HEK293 (cell line): ENCODE measurements around the gene PACS1.
A peak's percentile ranks its signal among the peaks of the same experiment; 100 is the strongest.

Source experiments
- CTCF ChIA-PET: fragments of 350-600 bp; formaldehyde crosslinking; extraction: SDS; loops from one replicate; lab custom pipeline; 2021; ENCODE audit warnings: antibody characterized with exemption; lab: Yijun Ruan, JAX
- POLR2A ChIA-PET: fragments of 300-600 bp; formaldehyde crosslinking; extraction: SDS; loops from one replicate; lab custom pipeline; 2020; ENCODE audit warnings: antibody characterized with exemption, inconsistent platforms; lab: Yijun Ruan, JAX
- H3K27ac ChIP-seq: fragments of 200-500 bp; sonication (Bioruptor generic); 2 replicates; pipeline ENCODE4 v1.5.1; 2014; ENCODE audit warnings: low read depth, low read length, control low read depth, inconsistent platforms; ENCODE audit errors: extremely low read depth
- H3K36me3 ChIP-seq, 2 experiments: fragments of 200-500 bp in 1 of 2; sonication (Bioruptor generic) in 1 of 2; 1 replicate in 1 of 2; 2 replicates in 1 of 2; pipeline ENCODE4 v1.5.1; 2014 to 2017; ENCODE audit warnings: inconsistent platforms in 2 of 2, low read length in 2 of 2; ENCODE audit not compliant: control insufficient read depth in 2 of 2, insufficient read depth in 1 of 2
- H3K4me1 ChIP-seq: fragments of 200-500 bp; sonication (Bioruptor generic); 2 replicates; pipeline ENCODE4 v1.5.1; 2014; ENCODE audit warnings: mild to moderate bottlenecking, low read length, inconsistent platforms; ENCODE audit not compliant: control insufficient read depth, insufficient read depth
- H3K4me3 ChIP-seq: 2 replicates; pipeline ENCODE4 v1.5.1; 2011; ENCODE audit warnings: low read depth, mild to moderate bottlenecking, control low read depth, low read length, moderate library complexity
- H3K9me3 ChIP-seq: fragments of 200-500 bp; sonication (Bioruptor generic); 2 replicates; pipeline ENCODE4 v1.5.1; 2014; ENCODE audit warnings: low read depth, low read length, inconsistent platforms; ENCODE audit not compliant: control insufficient read depth, insufficient read depth
- IKZF3 ChIP-seq: fragments of 450-650 bp; IDR thresholded peaks from 2 replicates; pipeline ENCODE4 v1.5.0; 2018; ENCODE audit warnings: missing biosample characterization, mild to moderate bottlenecking, missing genetic modification characterization, moderate library complexity
- INSM2 ChIP-seq: fragments of 450-650 bp; formaldehyde crosslinking; IDR thresholded peaks from 2 replicates; pipeline ENCODE4 v1.5.1; 2016; ENCODE audit warnings: missing biosample characterization, missing genetic modification characterization
- PATZ1 ChIP-seq: fragments of 450-650 bp; formaldehyde crosslinking; IDR thresholded peaks from 2 replicates; pipeline ENCODE4 v1.5.1; 2016; ENCODE audit warnings: missing biosample characterization, missing genetic modification characterization
- RBAK ChIP-seq: fragments of 450-650 bp; formaldehyde crosslinking; IDR thresholded peaks from 2 replicates; pipeline ENCODE4 v1.5.1; 2016; ENCODE audit warnings: missing biosample characterization, missing genetic modification characterization
- ZBTB1 ChIP-seq: fragments of 450-650 bp; formaldehyde crosslinking; IDR thresholded peaks from 2 replicates; pipeline ENCODE4 v1.5.1; 2016; ENCODE audit warnings: missing biosample characterization, missing genetic modification characterization
- ZBTB17 ChIP-seq: fragments of 450-650 bp; formaldehyde crosslinking; IDR thresholded peaks from 2 replicates; pipeline ENCODE4 v1.5.1; 2016; ENCODE audit warnings: missing biosample characterization, missing genetic modification characterization
- ZIC2 ChIP-seq: fragments of 450-650 bp; formaldehyde crosslinking; IDR thresholded peaks from 2 replicates; pipeline ENCODE4 v1.5.1; 2016; ENCODE audit warnings: missing biosample characterization, missing genetic modification characterization
- ZNF112 ChIP-seq: fragments of 450-650 bp; formaldehyde crosslinking; IDR thresholded peaks from 2 replicates; pipeline ENCODE4 v1.5.0; 2017; ENCODE audit warnings: missing biosample characterization, missing genetic modification characterization
- ZNF155 ChIP-seq: fragments of 450-650 bp; formaldehyde crosslinking; IDR thresholded peaks from 2 replicates; pipeline ENCODE4 v1.5.1; 2016; ENCODE audit warnings: missing biosample characterization, missing genetic modification characterization
- ZNF16 ChIP-seq: fragments of 450-650 bp; formaldehyde crosslinking; IDR thresholded peaks from 2 replicates; pipeline ENCODE4 v1.5.1; 2016; ENCODE audit warnings: low read depth, missing biosample characterization, missing genetic modification characterization
- ZNF202 ChIP-seq: fragments of 450-650 bp; formaldehyde crosslinking; IDR thresholded peaks from 2 replicates; pipeline ENCODE4 v1.5.1; 2016; ENCODE audit warnings: missing biosample characterization, missing genetic modification characterization, borderline replicate concordance
- ZNF211 ChIP-seq: fragments of 450-650 bp; formaldehyde crosslinking; IDR thresholded peaks from 2 replicates; pipeline ENCODE4 v1.5.1; 2016; ENCODE audit warnings: low read depth, missing biosample characterization, missing genetic modification characterization
- ZNF48 ChIP-seq: fragments of 450-650 bp; formaldehyde crosslinking; IDR thresholded peaks from 2 replicates; pipeline ENCODE4 v1.5.1; 2016; ENCODE audit warnings: missing biosample characterization, missing genetic modification characterization
- ZNF530 ChIP-seq: fragments of 450-650 bp; formaldehyde crosslinking; IDR thresholded peaks from 2 replicates; pipeline ENCODE4 v1.5.1; 2016; ENCODE audit warnings: low read depth, missing biosample characterization, missing genetic modification characterization
- ZNF558 ChIP-seq: fragments of 450-650 bp; formaldehyde crosslinking; IDR thresholded peaks from 2 replicates; pipeline ENCODE4 v1.5.1; 2016; ENCODE audit warnings: missing biosample characterization, missing genetic modification characterization
- ZNF626 ChIP-seq: fragments of 450-650 bp; sonication (Bioruptor Pico); formaldehyde crosslinking; IDR thresholded peaks from 2 replicates; pipeline ENCODE4 v1.5.1; 2018; ENCODE audit warnings: missing biosample characterization, missing genetic modification characterization, inconsistent platforms
- ZSCAN18 ChIP-seq: fragments of 450-650 bp; formaldehyde crosslinking; IDR thresholded peaks from 2 replicates; pipeline ENCODE4 v1.5.1; 2016; ENCODE audit warnings: missing biosample characterization, missing genetic modification characterization
- TF ChIP-seq, protein P1 (sequence below): fragments of 450-650 bp; formaldehyde crosslinking; IDR thresholded peaks from 2 replicates; pipeline ENCODE4 v1.5.1; 2016; ENCODE audit warnings: missing biosample characterization, missing genetic modification characterization
- TF ChIP-seq, protein P2 (sequence below): fragments of 450-650 bp; formaldehyde crosslinking; IDR thresholded peaks from 2 replicates; pipeline ENCODE4 v1.5.1; 2016; ENCODE audit warnings: missing biosample characterization, missing genetic modification characterization

PACS1 gene

GRCh38 chr11:66265531-66266377 is 195.7 kb downstream of the PACS1 start (continued):
- TF ChIP-seq PATZ1 (tag by site-specific recombination) (peak; percentile 17; the same call in 1 of the 2 replicates), ZNF48 (no peak)

GRCh38 chr11:66266378-66267038 is 196.4 kb downstream of the PACS1 start:
- CTCF ChIA-PET: interaction anchor here (0.9 to 1.1 kb wide), 2 partner anchors 43 to 197 kb away, joined by 3 to 4 read pairs; no protein-coding TSS in a partner anchor
- H3K4me3 ChIP-seq: no peak overlapping the region

GRCh38 chr11:66267039-66267378 is 196.9 kb downstream of the PACS1 start:
- peaks cover 0 to 66% of the 10 kb centered on the region in 2 experiments; a peak in 2 of 3 replicates for H3K36me3 ChIP-seq
- H3K27ac ChIP-seq: no peak overlapping the region
- H3K4me3 ChIP-seq: no peak overlapping the region
- POLR2A ChIA-PET: interaction anchor here (1.3 to 1.8 kb wide), 5 partner anchors 15 to 46 kb away, joined by 3 to 9 read pairs (median 5); partner anchors contain the start of gene YIF1A
- no peaks in the 10 kb centered on the region for H3K9me3 ChIP-seq
- CTCF ChIA-PET: interaction anchor here (0.9 to 1.4 kb wide), 3 partner anchors 15 to 198 kb away, joined by 3 to 6 read pairs (median 4); no protein-coding TSS in a partner anchor
- H3K4me1 ChIP-seq: peaks cover 2% of the 10 kb centered on the region; the same call in 1 of the 2 replicates
- TF ChIP-seq ZNF530 (no peak), ZBTB17 (tag by site-specific recombination) (no peak), ZNF202 (tag by site-specific recombination) (no peak), ZSCAN18 (tag by site-specific recombination) (no peak), ZNF211 (no peak), ZNF626 (no peak), ZNF16 (tag by site-specific recombination) (no peak), ZBTB1 (tag by site-specific recombination) (no peak), ZNF558 (no peak), ZNF155 (tag by site-specific recombination) (no peak), ZIC2 (tag by site-specific recombination) (no peak), IKZF3 (tag by site-specific recombination) (no peak), ZNF112 (tag by site-specific recombination) (no peak), RBAK (tag by site-specific recombination) (no peak)
- TF ChIP-seq, protein P1, sequence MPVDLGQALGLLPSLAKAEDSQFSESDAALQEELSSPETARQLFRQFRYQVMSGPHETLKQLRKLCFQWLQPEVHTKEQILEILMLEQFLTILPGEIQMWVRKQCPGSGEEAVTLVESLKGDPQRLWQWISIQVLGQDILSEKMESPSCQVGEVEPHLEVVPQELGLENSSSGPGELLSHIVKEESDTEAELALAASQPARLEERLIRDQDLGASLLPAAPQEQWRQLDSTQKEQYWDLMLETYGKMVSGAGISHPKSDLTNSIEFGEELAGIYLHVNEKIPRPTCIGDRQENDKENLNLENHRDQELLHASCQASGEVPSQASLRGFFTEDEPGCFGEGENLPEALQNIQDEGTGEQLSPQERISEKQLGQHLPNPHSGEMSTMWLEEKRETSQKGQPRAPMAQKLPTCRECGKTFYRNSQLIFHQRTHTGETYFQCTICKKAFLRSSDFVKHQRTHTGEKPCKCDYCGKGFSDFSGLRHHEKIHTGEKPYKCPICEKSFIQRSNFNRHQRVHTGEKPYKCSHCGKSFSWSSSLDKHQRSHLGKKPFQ (tag by site-specific recombination): no peak

More at GRCh38 chr11:66266378-66267038, 196.4 kb downstream of the PACS1 start:
- Histone ChIP-seq H3K4me1 (peaks cover 2% of the 10 kb centered on the region; the same call in 1 of the 2 replicates), H3K36me3 (peaks cover 0 to 66% of the 10 kb centered on the region in 2 experiments; a peak in 2 of 3 replicates)
- POLR2A ChIA-PET: interaction anchor here (0.6 to 1.8 kb wide), 3 partner anchors 12 to 22 kb away, joined by 3 to 6 read pairs (median 5); partner anchors contain the start of gene YIF1A
- no peak for TF ChIP-seq INSM2 (tag by site-specific recombination)
- TF ChIP-seq, protein P2, sequence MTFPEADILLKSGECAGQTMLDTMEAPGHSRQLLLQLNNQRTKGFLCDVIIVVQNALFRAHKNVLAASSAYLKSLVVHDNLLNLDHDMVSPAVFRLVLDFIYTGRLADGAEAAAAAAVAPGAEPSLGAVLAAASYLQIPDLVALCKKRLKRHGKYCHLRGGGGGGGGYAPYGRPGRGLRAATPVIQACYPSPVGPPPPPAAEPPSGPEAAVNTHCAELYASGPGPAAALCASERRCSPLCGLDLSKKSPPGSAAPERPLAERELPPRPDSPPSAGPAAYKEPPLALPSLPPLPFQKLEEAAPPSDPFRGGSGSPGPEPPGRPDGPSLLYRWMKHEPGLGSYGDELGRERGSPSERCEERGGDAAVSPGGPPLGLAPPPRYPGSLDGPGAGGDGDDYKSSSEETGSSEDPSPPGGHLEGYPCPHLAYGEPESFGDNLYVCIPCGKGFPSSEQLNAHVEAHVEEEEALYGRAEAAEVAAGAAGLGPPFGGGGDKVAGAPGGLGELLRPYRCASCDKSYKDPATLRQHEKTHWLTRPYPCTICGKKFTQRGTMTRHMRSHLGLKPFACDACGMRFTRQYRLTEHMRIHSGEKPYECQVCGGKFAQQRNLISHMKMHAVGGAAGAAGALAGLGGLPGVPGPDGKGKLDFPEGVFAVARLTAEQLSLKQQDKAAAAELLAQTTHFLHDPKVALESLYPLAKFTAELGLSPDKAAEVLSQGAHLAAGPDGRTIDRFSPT: peak; percentile 57
- TF ChIP-seq, all 188 proteins: peak for 1
- Histone ChIP-seq H3K27ac (no peak overlapping the region), H3K9me3 (no peaks in the 10 kb centered on the region)
